PC-9 (cell line): ENCODE data around the gene KRTAP5-11. TPM values are rescaled to one million over a fixed set of nuclear protein-coding genes. Genes with fewer than 3 reads are reported as not detected.
"Not testable (repeated sequence)": the region's sequence is repeated elsewhere in the genome, so short reads cannot be mapped to it uniquely, and the experiment has no call there.

Experiments used
- BruUV-seq: library from RNA; stranded (reverse); fragments of 400-500 nt; replicated peaks from 2 replicates; lab custom pipeline; 2021; lab: Mats Ljungman, UMichigan
- CTCF ChIA-PET: fragments of 300-600 bp; sonication (Branson Sonifier 250); formaldehyde crosslinking; loops from one replicate; lab custom pipeline; 2022; ENCODE audit warnings: antibody characterized with exemption; lab: Charles Lee
- POLR2A ChIA-PET: fragments of 300-600 bp; sonication (Branson Sonifier 250); formaldehyde crosslinking; loops from one replicate; lab custom pipeline; 2022; ENCODE audit warnings: antibody characterized with exemption; ENCODE audit not compliant: unreplicated experiment; lab: Charles Lee
- DNase-seq, 2 experiments: peaks; one replicate each; pipeline versions ENCODE4 v3.0.0 to v3.0.0-alpha.2; 2015 to 2022; ENCODE audit warnings: mixed read lengths in 1 of 2
- H2AFZ ChIP-seq: fragments of 200-600 bp; sonication (generic); 2 replicates; pipeline ENCODE4 v1.8.1; 2017; ENCODE audit warnings: antibody characterized with exemption
- H3F3A ChIP-seq: fragments of 200-600 bp; sonication (generic); 2 replicates; pipeline ENCODE4 v1.8.1; 2017; ENCODE audit warnings: antibody characterized with exemption, mild to moderate bottlenecking, low read depth; ENCODE audit not compliant: insufficient read depth
- H3K27ac ChIP-seq: fragments of 200-600 bp; sonication (generic); 2 replicates; pipeline ENCODE4 v1.6.1; 2016; ENCODE audit warnings: mixed run types
- H3K27me3 ChIP-seq: fragments of 200-600 bp; sonication (generic); 2 replicates; pipeline ENCODE4 v1.6.1; 2016; ENCODE audit warnings: low read depth, mixed run types; ENCODE audit not compliant: insufficient read depth
- H3K36me3 ChIP-seq: fragments of 200-600 bp; sonication (generic); 2 replicates; pipeline ENCODE4 v1.6.1; 2016; ENCODE audit warnings: low read depth, mixed run types
- H3K4me1 ChIP-seq: fragments of 200-600 bp; sonication (generic); replicated peaks from 2 replicates; pipeline ENCODE4 v1.6.1; 2016; ENCODE audit warnings: mixed run types; ENCODE audit not compliant: insufficient read depth
- H3K4me2 ChIP-seq: fragments of 200-600 bp; sonication (generic); 2 replicates; pipeline ENCODE4 v1.6.1; 2017; ENCODE audit warnings: mixed run types
- H3K4me3 ChIP-seq: fragments of 200-600 bp; sonication (generic); 2 replicates; pipeline ENCODE4 v1.6.1; 2016; ENCODE audit warnings: mixed run types
- H3K79me2 ChIP-seq: fragments of 200-600 bp; sonication (generic); 2 replicates; pipeline ENCODE4 v1.6.1; 2017; ENCODE audit warnings: low read depth, mixed run types
- H3K9me2 ChIP-seq: fragments of 200-600 bp; sonication (generic); 2 replicates; pipeline ENCODE4 v1.8.1; 2017; ENCODE audit warnings: mild to moderate bottlenecking; ENCODE audit not compliant: insufficient read depth
- H3K9me3 ChIP-seq: fragments of 200-600 bp; sonication (generic); 2 replicates; pipeline ENCODE4 v1.8.1; 2016; ENCODE audit warnings: low read depth; ENCODE audit not compliant: insufficient read depth
- H4K20me1 ChIP-seq: fragments of 200-600 bp; sonication (generic); 2 replicates; pipeline ENCODE4 v1.8.1; 2017; ENCODE audit not compliant: insufficient read depth
- CTCF ChIP-seq: fragments of 200-600 bp; sonication (generic); conservative IDR thresholded peaks from 2 replicates; pipeline ENCODE4 v1.6.1; 2017; ENCODE audit warnings: mixed run types, antibody characterized with exemption, mild to moderate bottlenecking, moderate library complexity
- EZH2 ChIP-seq: fragments of 200-600 bp; sonication (generic); IDR thresholded peaks from 2 replicates; pipeline ENCODE4 v1.8.0; 2017; ENCODE audit warnings: antibody characterized with exemption, low read depth
- intact Hi-C: fragments of 100-400 bp; cut with micrococcal nuclease; formaldehyde crosslinking; loops from one replicate; pipeline ENCODE4 v1.10.0; 2022; ENCODE audit not compliant: unreplicated experiment
- total RNA-seq: library from RNA; stranded (reverse); gene quantifications from 2 replicates; pipeline ENCODE4 v1.2.3, GENCODE V29; 2021

KRTAP5-11 gene
- total RNA-seq, 1 experiment from 2014 or later = not detected

GRCh38 chr11:71542879-71543777, 39.5 kb downstream of the KRTAP5-11 start:
- Histone ChIP-seq H3K9me2 (no peaks in the 10 kb centered on the region), H3K36me3 (no peaks in the 10 kb centered on the region), H3F3A (no peaks in the 10 kb centered on the region), H3K4me3 (no peak overlapping the region), H3K27me3 (peaks cover 25% of the 10 kb centered on the region), H3K4me1 (0 out of 2 replicates have a peak, but pooled peaks cover 5% of the 10 kb centered on the region), H3K9me3 (no peaks in the 10 kb centered on the region), H3K4me2 (no peak overlapping the region), H3K79me2 (no peaks in the 10 kb centered on the region), H2AFZ (no peak overlapping the region), H3K27ac (no peak overlapping the region), H4K20me1 (no peaks in the 10 kb centered on the region)
- no peak for TF ChIP-seq EZH2
- no peak for TF ChIP-seq CTCF
- no peak for DNase-seq
- CTCF ChIA-PET = no interaction called here
- intact Hi-C loops = no loop called here
- POLR2A ChIA-PET = no interaction called here
- no TSS peak for BruUV-seq

- Histone ChIP-seq H3F3A (no peaks in the 10 kb centered on the region), H3K79me2 (no peaks in the 10 kb centered on the region), H3K27ac (no peak overlapping the region), H3K36me3 (no peaks in the 10 kb centered on the region), H4K20me1 (no peaks in the 10 kb centered on the region), H3K9me2 (no peaks in the 10 kb centered on the region), H3K4me3 (no peak overlapping the region), H3K9me3 (no peaks in the 10 kb centered on the region), H3K4me1 (0 out of 2 replicates have a peak, but pooled peaks cover 5% of the 10 kb centered on the region), H2AFZ (no peak overlapping the region), H3K27me3 (peaks cover 19% of the 10 kb centered on the region), H3K4me2 (no peak overlapping the region)
- POLR2A ChIA-PET = interaction anchor here (0.7 kb wide), 1 partner anchor 110 kb away, joined by 3 read pairs; no protein-coding TSS in a partner anchor
- CTCF ChIA-PET = no interaction called here
- BruUV-seq = no TSS peak
- intact Hi-C loops = no loop called here
- TF ChIP-seq CTCF (no peak), EZH2 (no peak)
- DNase-seq = no peak
These were observed 40.3 kb downstream of the KRTAP5-11 start for GRCh38 chr11:71542382-71542781.

GRCh38 chr11:71540521-71541304, 42.0 kb downstream of the KRTAP5-11 start:
- H3K4me3 ChIP-seq, DNase-seq, H3F3A ChIP-seq, intact Hi-C loops, CTCF ChIA-PET, H3K9me3 ChIP-seq, H3K79me2 ChIP-seq, H3K9me2 ChIP-seq, H3K4me2 ChIP-seq, H2AFZ ChIP-seq, H3K4me1 ChIP-seq, H4K20me1 ChIP-seq, BruUV-seq, H3K27ac ChIP-seq, POLR2A ChIA-PET, H3K27me3 ChIP-seq, H3K36me3 ChIP-seq: not testable (repeated sequence)

GRCh38 chr11:71539971-71540370, 42.7 kb downstream of the KRTAP5-11 start:
- H3F3A ChIP-seq, H3K9me3 ChIP-seq, CTCF ChIA-PET, H3K79me2 ChIP-seq, H2AFZ ChIP-seq, POLR2A ChIA-PET, DNase-seq, BruUV-seq, intact Hi-C loops, H3K36me3 ChIP-seq, H3K4me2 ChIP-seq, H3K4me3 ChIP-seq, H4K20me1 ChIP-seq, H3K9me2 ChIP-seq, H3K27ac ChIP-seq, H3K4me1 ChIP-seq, H3K27me3 ChIP-seq: not testable (repeated sequence)
